ENCODE results near the gene TSPEAR.
"Not testable (repeated sequence)": the region's sequence is repeated elsewhere in the genome, so short reads cannot be mapped to it uniquely, and the experiment has no call there.

TSPEAR gene

DNA sequence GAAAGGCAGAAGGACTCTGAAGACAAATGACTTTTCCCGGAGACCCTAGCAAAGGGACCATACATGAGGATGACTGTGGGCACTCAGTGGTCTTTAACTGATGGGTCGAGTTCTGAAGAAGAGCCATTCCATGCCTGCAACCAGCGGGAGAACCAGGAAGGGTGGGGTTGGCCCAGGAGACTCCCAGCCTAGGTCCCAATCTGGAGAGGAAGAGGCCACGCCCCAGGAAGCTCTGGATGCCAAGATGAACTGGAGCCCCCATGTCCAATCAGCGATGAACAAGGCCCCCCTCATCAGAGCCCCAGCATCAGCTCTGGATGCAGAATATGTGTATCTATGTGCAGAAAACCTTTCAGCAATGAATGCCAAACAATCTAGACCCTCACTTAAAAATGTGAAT is 70.6 kb downstream of the TSPEAR start:
- Histone ChIP-seq H3K27me3 (ENCODE audit: control insufficient read depth, insufficient read depth, low read length) (no peaks in the 10 kb centered on the region), H3K4me3 (ENCODE audit: low read length) (no peak overlapping the region), H3K36me3 (ENCODE audit: control insufficient read depth, insufficient read depth, low read length) (no peaks in the 10 kb centered on the region), H3K4me1 (ENCODE audit: control insufficient read depth, insufficient read depth, low read length) (no peaks in the 10 kb centered on the region), H3K9me3 (ENCODE audit: control insufficient read depth, insufficient read depth, low read length) (no peaks in the 10 kb centered on the region), H3K27ac (ENCODE audit: low read length) (no peak overlapping the region)
- DNase-seq (ENCODE audit: low read depth, low spot score) = no peak
- no CpG with 5 or more reads among the region's 5 CpGs for WGBS (ENCODE audit: insufficient coverage, insufficient read length)

DNA sequence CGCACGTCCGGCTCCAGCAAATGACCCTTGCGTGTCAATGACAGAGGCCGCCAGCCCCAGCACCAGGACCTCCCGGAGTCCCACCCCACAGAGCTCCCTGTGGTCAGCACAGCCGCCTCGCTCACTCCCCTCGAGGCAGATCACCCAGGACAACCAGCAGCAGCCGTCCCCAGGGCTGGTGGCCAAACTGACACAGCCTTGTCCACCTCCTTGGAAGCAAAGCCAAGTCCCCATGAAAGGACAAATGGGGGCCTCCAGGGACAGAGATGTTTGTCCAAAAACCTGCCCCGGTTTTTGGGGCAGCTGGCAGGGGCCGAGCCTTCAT is 72.1 kb downstream of the TSPEAR start:
- H3K4me1 ChIP-seq (ENCODE audit: control insufficient read depth, insufficient read depth, low read length) = no peaks in the 10 kb centered on the region
- no peak for DNase-seq (ENCODE audit: low read depth, low spot score)
- H3K27ac ChIP-seq (ENCODE audit: low read length) = no peak overlapping the region
- H3K4me3 ChIP-seq (ENCODE audit: low read length) = no peak overlapping the region
- no peaks in the 10 kb centered on the region for H3K27me3 ChIP-seq (ENCODE audit: control insufficient read depth, insufficient read depth, low read length)
- H3K36me3 ChIP-seq (ENCODE audit: control insufficient read depth, insufficient read depth, low read length) = no peaks in the 10 kb centered on the region
- H3K9me3 ChIP-seq (ENCODE audit: control insufficient read depth, insufficient read depth, low read length) = no peaks in the 10 kb centered on the region
- WGBS (ENCODE audit: insufficient coverage, insufficient read length) = no CpG with 5 or more reads among the region's 12 CpGs

DNA sequence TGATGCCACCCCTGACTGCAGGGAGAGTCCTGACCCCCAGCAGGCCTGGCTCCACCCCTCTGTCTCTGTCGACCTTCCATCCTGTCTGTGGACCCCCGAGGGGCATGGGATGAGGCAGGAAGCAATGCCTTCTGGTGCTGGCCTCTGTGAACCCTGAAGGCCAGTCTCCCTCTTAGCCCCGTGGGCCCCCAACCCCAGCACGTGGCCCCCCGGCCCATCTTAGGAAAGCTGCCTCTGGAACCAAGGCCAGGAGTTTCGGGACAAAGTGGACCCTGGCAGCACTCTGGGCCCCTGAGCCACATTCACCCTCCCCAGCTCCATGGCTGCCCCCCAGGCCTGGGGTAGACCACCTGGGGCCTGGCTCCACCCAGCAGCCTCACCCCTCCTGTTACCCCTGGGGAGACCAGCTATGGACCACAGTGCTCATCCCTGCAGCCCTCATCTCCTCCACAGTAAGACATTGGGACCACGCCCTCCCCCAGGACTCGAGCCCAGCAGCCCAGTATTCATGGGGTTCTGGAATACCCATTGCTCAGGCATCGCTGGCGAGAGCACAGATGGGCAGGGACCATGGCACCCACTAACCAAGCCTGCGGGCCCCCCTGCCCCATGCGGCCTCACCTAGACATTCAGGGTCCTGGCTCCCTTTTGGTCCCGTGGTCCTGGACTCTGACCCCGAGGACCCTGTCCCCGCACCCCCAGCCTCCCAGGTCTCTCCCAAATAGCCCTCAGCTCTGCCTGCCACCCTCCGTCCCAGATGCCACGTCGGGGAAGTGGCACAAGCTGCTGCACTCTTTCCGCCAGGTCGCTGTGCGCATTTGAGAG is 72.7 kb downstream of the TSPEAR start:
- not testable (repeated sequence) for H3K9me3 ChIP-seq (ENCODE audit: control insufficient read depth, insufficient read depth, low read length); H3K27me3 ChIP-seq (ENCODE audit: control insufficient read depth, insufficient read depth, low read length); H3K4me3 ChIP-seq (ENCODE audit: low read length); H3K36me3 ChIP-seq (ENCODE audit: control insufficient read depth, insufficient read depth, low read length); H3K27ac ChIP-seq (ENCODE audit: low read length); DNase-seq (ENCODE audit: low read depth, low spot score); H3K4me1 ChIP-seq (ENCODE audit: control insufficient read depth, insufficient read depth, low read length)
- no CpG with 5 or more reads among the region's 21 CpGs for WGBS (ENCODE audit: insufficient coverage, insufficient read length)

DNA sequence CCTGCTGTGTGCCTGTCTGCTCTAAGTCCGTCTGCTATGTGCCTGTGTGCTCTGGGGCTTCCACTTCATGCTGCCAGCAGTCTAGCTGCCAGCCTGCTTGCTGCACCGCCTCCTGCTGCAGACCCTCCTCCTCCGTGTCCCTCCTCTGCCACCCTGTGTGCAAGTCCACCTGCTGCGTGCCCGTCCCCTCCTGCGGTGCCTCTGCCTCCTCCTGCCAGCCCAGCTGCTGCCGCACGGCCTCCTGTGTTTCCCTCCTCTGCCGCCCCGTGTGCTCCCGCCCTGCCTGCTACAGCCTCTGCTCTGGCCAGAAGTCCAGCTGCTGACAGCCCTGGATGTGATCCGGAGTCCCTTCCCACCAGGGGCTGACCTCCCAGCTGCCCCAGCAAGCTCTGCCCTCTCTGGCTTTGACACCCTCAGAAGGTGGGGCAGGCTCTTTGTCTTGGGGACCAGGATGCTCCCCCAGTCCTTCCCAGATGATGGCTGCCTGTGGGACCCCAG is 73.5 kb downstream of the TSPEAR start:
- not testable (repeated sequence) for DNase-seq (ENCODE audit: low read depth, low spot score); H3K4me3 ChIP-seq (ENCODE audit: low read length); H3K27ac ChIP-seq (ENCODE audit: low read length); H3K27me3 ChIP-seq (ENCODE audit: control insufficient read depth, insufficient read depth, low read length); H3K36me3 ChIP-seq (ENCODE audit: control insufficient read depth, insufficient read depth, low read length); H3K9me3 ChIP-seq (ENCODE audit: control insufficient read depth, insufficient read depth, low read length); H3K4me1 ChIP-seq (ENCODE audit: control insufficient read depth, insufficient read depth, low read length)
- no CpG with 5 or more reads among the region's 12 CpGs for WGBS (ENCODE audit: insufficient coverage, insufficient read length)

DNA sequence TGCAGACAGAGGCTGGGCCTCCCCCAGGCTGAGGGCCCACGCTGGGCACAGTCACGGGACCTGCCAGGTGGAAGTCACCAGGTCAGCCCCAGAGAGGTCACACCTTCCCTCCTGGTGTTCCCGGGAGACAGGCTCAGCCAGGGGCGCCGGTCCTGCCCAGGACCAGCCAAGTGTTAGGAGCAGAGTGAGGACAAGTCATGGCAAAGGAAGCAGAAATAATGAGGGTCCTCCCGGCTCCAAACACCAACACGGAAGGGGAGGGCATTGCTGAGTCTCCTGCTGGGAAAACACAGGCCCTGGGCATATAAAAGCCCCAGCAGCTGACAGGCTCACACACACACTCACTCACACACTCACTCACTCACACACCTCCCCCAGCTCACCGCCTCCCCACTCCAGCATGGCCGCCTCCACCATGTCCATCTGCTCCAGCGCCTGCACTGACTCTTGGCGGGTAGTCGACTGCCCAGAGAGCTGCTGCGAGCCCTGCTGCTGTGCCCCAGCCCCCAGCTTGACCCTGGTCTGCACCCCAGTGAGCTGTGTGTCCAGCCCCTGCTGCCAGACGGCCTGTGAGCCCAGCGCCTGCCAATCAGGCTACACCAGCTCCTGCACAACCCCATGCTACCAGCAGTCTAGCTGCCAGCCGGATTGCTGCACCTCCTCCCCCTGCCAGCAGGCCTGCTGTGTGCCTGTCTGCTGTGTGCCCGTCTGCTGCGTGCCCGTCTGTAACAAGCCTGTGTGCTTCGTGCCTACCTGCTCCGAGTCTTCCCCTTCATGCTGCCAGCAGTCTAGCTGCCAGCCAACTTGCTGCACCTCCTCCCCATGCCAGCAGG is 74.1 kb downstream of the TSPEAR start, which contains the start of gene KRTAP10-10:
KRTAP10-10 (plus strand) TSS at position 339 of the 833 bp plus-strand sequence; CDS start at position 401, 62 bp downstream.
- H3K4me1 ChIP-seq (ENCODE audit: control insufficient read depth, insufficient read depth, low read length) = no peaks in the 10 kb centered on the region
- no peaks in the 10 kb centered on the region for H3K36me3 ChIP-seq (ENCODE audit: control insufficient read depth, insufficient read depth, low read length)
- DNase-seq (ENCODE audit: low read depth, low spot score) = no peak
- H3K9me3 ChIP-seq (ENCODE audit: control insufficient read depth, insufficient read depth, low read length) = no peaks in the 10 kb centered on the region
- no peaks in the 10 kb centered on the region for H3K27me3 ChIP-seq (ENCODE audit: control insufficient read depth, insufficient read depth, low read length)
- WGBS (ENCODE audit: insufficient coverage, insufficient read length) = no CpG with 5 or more reads among the region's 21 CpGs
- no peak within 1 kb of the TSS for H3K4me3 ChIP-seq (ENCODE audit: low read length)
- H3K27ac ChIP-seq (ENCODE audit: low read length) = no peak within 1 kb of the TSS

DNA sequence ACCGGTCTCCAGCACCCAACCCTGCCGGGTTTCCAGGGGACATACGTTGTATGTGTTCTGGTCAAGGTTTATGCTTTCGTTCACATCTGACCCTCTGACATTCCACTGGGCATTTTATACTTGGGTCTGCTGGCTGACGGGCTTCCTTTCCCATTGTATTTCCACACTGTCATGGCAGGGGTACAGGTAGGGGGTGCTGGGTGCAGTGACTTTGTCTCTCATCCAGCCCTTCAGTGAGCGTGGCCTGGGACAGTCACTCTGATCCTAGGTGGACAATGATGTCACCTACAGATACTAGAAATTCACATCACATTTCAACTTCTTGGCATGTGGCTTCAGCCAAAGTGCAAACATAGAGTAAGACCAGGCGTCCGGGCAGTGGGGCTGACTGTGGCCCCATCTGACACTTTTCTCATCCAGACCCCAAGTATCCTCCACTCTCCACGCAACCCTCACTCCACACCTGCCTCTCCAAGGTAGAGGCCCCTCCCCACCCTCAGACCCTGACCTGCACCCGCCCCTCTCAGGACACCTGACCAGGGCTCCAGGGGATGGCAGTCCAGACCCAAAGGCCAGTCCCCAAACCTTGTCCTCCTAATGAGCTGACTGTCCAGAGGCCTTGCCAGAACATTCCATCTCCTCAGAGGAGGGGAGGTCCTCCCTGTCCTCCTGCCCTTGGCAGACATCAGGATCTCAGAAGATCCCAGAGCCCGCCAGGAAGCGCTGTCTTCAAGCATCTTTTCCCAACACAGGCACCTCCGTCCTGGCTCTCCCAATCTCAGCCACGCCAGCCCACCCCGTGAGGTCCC is 75.0 kb downstream of the TSPEAR start:
- Histone ChIP-seq H3K27me3 (ENCODE audit: control insufficient read depth, insufficient read depth, low read length) (no peaks in the 10 kb centered on the region), H3K9me3 (ENCODE audit: control insufficient read depth, insufficient read depth, low read length) (no peaks in the 10 kb centered on the region), H3K4me3 (ENCODE audit: low read length) (no peak overlapping the region), H3K4me1 (ENCODE audit: control insufficient read depth, insufficient read depth, low read length) (no peaks in the 10 kb centered on the region), H3K36me3 (ENCODE audit: control insufficient read depth, insufficient read depth, low read length) (no peaks in the 10 kb centered on the region), H3K27ac (ENCODE audit: low read length) (no peak overlapping the region)
- no peak for DNase-seq (ENCODE audit: low read depth, low spot score)
- WGBS (ENCODE audit: insufficient coverage, insufficient read length) = no CpG with 5 or more reads among the region's 15 CpGs

DNA sequence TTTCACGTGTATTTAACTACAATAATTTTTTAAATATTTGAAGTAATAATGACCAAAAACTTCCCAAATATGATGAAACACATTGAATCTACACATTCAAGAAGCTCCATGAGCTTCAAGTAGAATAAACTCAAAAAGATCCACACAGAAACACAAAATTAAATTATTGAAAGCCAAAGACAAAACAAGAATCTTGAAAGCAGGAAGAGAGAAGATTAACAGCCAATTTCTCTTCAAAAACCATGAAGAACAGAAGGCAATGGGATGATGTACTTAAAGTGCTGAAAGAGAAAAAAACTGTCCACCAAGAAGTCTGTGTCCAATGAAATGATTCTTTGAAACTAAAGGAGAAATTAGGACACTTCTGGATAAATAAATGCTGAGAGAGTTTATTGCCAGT is 79.3 kb downstream of the TSPEAR start:
- H3K27ac ChIP-seq (ENCODE audit: low read length) = no peak overlapping the region
- no peaks in the 10 kb centered on the region for H3K4me1 ChIP-seq (ENCODE audit: control insufficient read depth, insufficient read depth, low read length)
- DNase-seq (ENCODE audit: low read depth, low spot score) = no peak
- H3K4me3 ChIP-seq (ENCODE audit: low read length) = no peak overlapping the region
- WGBS (ENCODE audit: insufficient coverage, insufficient read length) = no CpG with 5 or more reads among the region's 1 CpG
- H3K27me3 ChIP-seq (ENCODE audit: control insufficient read depth, insufficient read depth, low read length) = no peaks in the 10 kb centered on the region
- H3K36me3 ChIP-seq (ENCODE audit: control insufficient read depth, insufficient read depth, low read length) = no peaks in the 10 kb centered on the region
- no peaks in the 10 kb centered on the region for H3K9me3 ChIP-seq (ENCODE audit: control insufficient read depth, insufficient read depth, low read length)

DNA sequence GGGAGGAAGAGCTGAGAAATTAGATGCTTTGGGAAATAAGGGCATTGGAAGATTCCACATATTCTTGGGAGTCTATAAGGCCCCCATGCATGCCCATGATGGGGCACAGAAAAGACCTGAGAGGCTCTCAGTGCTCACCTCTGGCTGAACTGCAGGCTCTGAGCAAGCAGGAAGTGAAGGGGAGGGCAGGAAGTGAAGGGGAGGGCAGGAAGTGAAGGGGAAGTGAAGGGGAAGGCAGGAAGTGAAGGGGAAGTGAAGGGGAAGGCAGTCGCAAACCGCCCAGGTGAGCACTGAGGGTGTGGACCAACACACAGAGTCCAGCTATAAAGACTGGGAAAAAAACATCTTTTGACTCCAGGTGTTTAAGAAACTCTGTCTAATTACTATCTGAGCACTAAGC is 80.9 kb downstream of the TSPEAR start:
- H3K27me3 ChIP-seq (ENCODE audit: control insufficient read depth, insufficient read depth, low read length) = no peaks in the 10 kb centered on the region
- DNase-seq (ENCODE audit: low read depth, low spot score) = no peak
- H3K4me1 ChIP-seq (ENCODE audit: control insufficient read depth, insufficient read depth, low read length) = no peaks in the 10 kb centered on the region
- H3K36me3 ChIP-seq (ENCODE audit: control insufficient read depth, insufficient read depth, low read length) = no peaks in the 10 kb centered on the region
- WGBS (ENCODE audit: insufficient coverage, insufficient read length) = no CpG with 5 or more reads among the region's 2 CpGs
- no peak overlapping the region for H3K27ac ChIP-seq (ENCODE audit: low read length)
- H3K9me3 ChIP-seq (ENCODE audit: control insufficient read depth, insufficient read depth, low read length) = no peaks in the 10 kb centered on the region
- H3K4me3 ChIP-seq (ENCODE audit: low read length) = no peak overlapping the region

DNA sequence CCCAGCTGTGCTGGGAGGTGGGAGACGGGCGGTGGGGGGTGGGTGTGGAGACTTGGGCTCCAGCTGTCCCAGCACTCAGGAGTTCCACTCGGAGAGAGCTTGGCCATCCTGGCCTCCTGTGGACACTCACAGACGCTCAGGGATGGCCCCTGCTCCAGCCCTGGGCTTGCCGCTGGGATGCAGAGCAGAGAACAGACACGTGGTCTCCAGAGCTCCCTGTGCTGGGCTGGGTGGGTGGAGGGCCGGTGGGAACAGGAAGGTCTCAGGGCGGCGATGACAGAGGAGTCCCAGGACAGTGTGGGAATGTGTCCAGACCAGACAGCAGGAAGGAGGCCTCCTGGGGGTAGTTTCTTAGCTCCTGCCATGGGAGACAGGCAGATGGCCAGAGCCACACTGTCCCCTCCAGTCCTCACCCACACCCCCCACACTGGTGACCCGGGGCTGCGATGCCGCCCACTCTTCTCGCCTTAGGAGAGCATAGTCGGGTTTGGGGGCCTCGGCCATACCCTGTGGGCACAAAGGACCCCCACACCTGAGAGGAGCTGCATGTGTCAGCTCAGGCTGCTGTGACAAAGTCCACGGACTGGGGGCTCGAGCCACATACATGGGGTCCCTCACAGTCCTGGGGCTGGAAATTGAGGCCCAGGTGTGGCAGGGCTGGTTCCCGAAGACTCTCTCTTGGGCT is 82.5 kb downstream of the TSPEAR start:
- H3K4me1 ChIP-seq (ENCODE audit: control insufficient read depth, insufficient read depth, low read length) = no peaks in the 10 kb centered on the region
- no CpG with 5 or more reads among the region's 18 CpGs for WGBS (ENCODE audit: insufficient coverage, insufficient read length)
- H3K4me3 ChIP-seq (ENCODE audit: low read length) = no peak overlapping the region
- H3K36me3 ChIP-seq (ENCODE audit: control insufficient read depth, insufficient read depth, low read length) = no peaks in the 10 kb centered on the region
- H3K27me3 ChIP-seq (ENCODE audit: control insufficient read depth, insufficient read depth, low read length) = no peaks in the 10 kb centered on the region
- no peak for DNase-seq (ENCODE audit: low read depth, low spot score)
- H3K27ac ChIP-seq (ENCODE audit: low read length) = no peak overlapping the region
- no peaks in the 10 kb centered on the region for H3K9me3 ChIP-seq (ENCODE audit: control insufficient read depth, insufficient read depth, low read length)

DNA sequence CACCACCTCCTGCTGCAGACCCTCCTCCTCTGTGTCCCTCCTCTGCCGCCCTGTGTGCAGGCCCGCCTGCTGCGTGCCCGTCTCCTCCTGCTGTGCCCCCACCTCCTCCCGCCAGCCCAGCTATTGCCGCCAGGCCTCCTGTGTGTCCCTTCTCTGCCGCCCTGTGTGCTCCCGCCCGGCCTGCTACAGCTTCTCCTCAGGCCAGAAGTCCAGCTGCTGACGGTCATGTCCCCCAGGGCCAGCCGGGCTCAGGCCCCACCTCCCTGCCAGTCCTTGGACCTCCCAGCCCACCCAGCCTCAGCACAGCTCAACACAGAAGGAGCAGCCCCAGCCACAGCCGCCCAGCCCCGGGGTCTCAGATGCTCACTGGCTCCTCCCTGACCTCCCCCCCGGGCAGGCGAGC is 83.5 kb downstream of the TSPEAR start:
- not testable (repeated sequence) for DNase-seq (ENCODE audit: low read depth, low spot score); H3K4me1 ChIP-seq (ENCODE audit: control insufficient read depth, insufficient read depth, low read length); H3K27me3 ChIP-seq (ENCODE audit: control insufficient read depth, insufficient read depth, low read length); H3K36me3 ChIP-seq (ENCODE audit: control insufficient read depth, insufficient read depth, low read length); H3K27ac ChIP-seq (ENCODE audit: low read length); H3K4me3 ChIP-seq (ENCODE audit: low read length); H3K9me3 ChIP-seq (ENCODE audit: control insufficient read depth, insufficient read depth, low read length)
- no CpG with 5 or more reads among the region's 15 CpGs for WGBS (ENCODE audit: insufficient coverage, insufficient read length)
